Kidney (tissue), 14 donors: ENCODE measurements around the gene SCAMP5. TPM values are rescaled to one million over a fixed set of nuclear protein-coding genes. Genes with fewer than 3 reads are reported as not detected.

Experiments
- DNase-seq, 5 donors: peaks; one replicate each; pipeline ENCODE4 v3.0.0-alpha.2; 2013 to 2020
- FAIRE-seq: peaks from 2 replicates; lab custom pipeline; 2012; peaks lifted over from hg19 to GRCh38; lab: Jason Lieb, UNC
- H3K27ac ChIP-seq, 2 donors: one replicate each; pipeline ENCODE4 v1.7.0; 2013; ENCODE audit warnings: low read depth in 2 of 2, low read length in 2 of 2, inconsistent platforms in 1 of 2
- H3K27me3 ChIP-seq: one replicate; pipeline ENCODE4 v1.7.1; 2013; ENCODE audit warnings: low read length, inconsistent platforms; ENCODE audit not compliant: control insufficient read depth, insufficient read depth
- H3K36me3 ChIP-seq, 3 donors: one replicate each; pipeline versions ENCODE4 v1.7.0 to v1.7.1; 2013; ENCODE audit warnings: low read length in 3 of 3, control low read depth in 1 of 3, inconsistent platforms in 1 of 3; ENCODE audit not compliant: insufficient read depth in 3 of 3, control insufficient read depth in 2 of 3
- H3K4me1 ChIP-seq, 3 donors: one replicate each; pipeline versions ENCODE4 v1.7.0 to v1.7.1; 2013; ENCODE audit warnings: low read length in 3 of 3, inconsistent platforms in 1 of 3, low read depth in 1 of 3; ENCODE audit not compliant: control insufficient read depth in 2 of 3, insufficient read depth in 2 of 3
- H3K4me3 ChIP-seq, 3 donors: one replicate each; pipeline versions ENCODE4 v1.7.0 to v1.8.1; 2013; ENCODE audit warnings: low read length in 3 of 3, control low read depth in 1 of 3, inconsistent platforms in 1 of 3
- H3K9ac ChIP-seq, 3 donors: one replicate each; pipeline versions ENCODE4 v1.7.0 to v1.7.1; 2013; ENCODE audit warnings: low read length in 3 of 3, control low read depth in 1 of 3, inconsistent platforms in 1 of 3
- H3K9me3 ChIP-seq, 3 donors: one replicate each; pipeline versions ENCODE4 v1.7.0 to v1.7.1; 2013; ENCODE audit warnings: low read length in 3 of 3, control low read depth in 1 of 3, inconsistent platforms in 1 of 3; ENCODE audit not compliant: control insufficient read depth in 2 of 3, insufficient read depth in 1 of 3
- CTCF ChIP-seq: IDR thresholded peaks from 3 replicates; pipeline ENCODE4 v1.5.1; 2012; ENCODE audit warnings: mild to moderate bottlenecking, moderate library complexity, borderline replicate concordance; ENCODE audit not compliant: insufficient read depth; ENCODE audit errors: extremely low read depth
- intact Hi-C: fragments of 100-400 bp; cut with DNase I; formaldehyde crosslinking; loops from one replicate; pipeline ENCODE4 v1.11.1; 2022
- polyA plus RNA-seq: library from polyadenylated mRNA; stranded (reverse); fragments of 350-450 nt; fragmentation: Illumina TruSeq; extraction: RNeasy Lipid Tissue Mini Kit (QIAGEN cat#74804); gene quantifications from one replicate; pipeline ENCODE4 v1.2.3, GENCODE V29; 2014; ENCODE audit warnings: low read depth, low replicate concordance; ENCODE audit not compliant: insufficient read depth
- total RNA-seq: library from RNA; stranded (reverse); fragmentation: NEBNext Ultra II Directional; extraction: Animal tissue kit (Norgen Biotek cat#: 25700); gene quantifications from one replicate; pipeline ENCODE4 v1.2.1, GENCODE V29; 2021
- donor health status: control.
- donor health status: control.
- donor health status: control.
- donor health status: control.
- donor health status: control.
- donor health status: DM: yes; HTN: yes; CAD: no.
- donor health status: Normal renal cell carcinoma (clear cell type).

The SCAMP5 gene
- total and polyA plus RNA-seq, 2 donors from 2014 or later = 13.4 to 29.5 TPM

GRCh38 chr15:75067123-75067830, 71.9 kb downstream of the SCAMP5 start:
- H3K9me3 ChIP-seq = no peaks in the 10 kb centered on the region
- no peak overlapping the region for H3K27ac ChIP-seq
- FAIRE-seq = no peak
- no peak for DNase-seq
- no peak for TF ChIP-seq CTCF
- H3K4me1 ChIP-seq = peaks cover 0 to 8% (median 6%) of the 10 kb centered on the region in 3 donors
- H3K36me3 ChIP-seq = no peaks in the 10 kb centered on the region
- no peak overlapping the region for H3K9ac ChIP-seq
- H3K4me3 ChIP-seq = no peak overlapping the region
- intact Hi-C loops = no loop called here
- no peaks in the 10 kb centered on the region for H3K27me3 ChIP-seq

- no peak for TF ChIP-seq CTCF
- Histone ChIP-seq H3K9ac (no peak overlapping the region), H3K4me3 (no peak overlapping the region), H3K36me3 (no peaks in the 10 kb centered on the region), H3K27me3 (no peaks in the 10 kb centered on the region), H3K4me1 (peaks cover 0 to 8% (median 6%) of the 10 kb centered on the region in 3 donors), H3K27ac (no peak overlapping the region), H3K9me3 (no peaks in the 10 kb centered on the region)
- DNase-seq (no peak), FAIRE-seq (no peak)
- intact Hi-C loops = no loop called here
These were observed 73.4 kb downstream of the SCAMP5 start for GRCh38 chr15:75068748-75069147.

- FAIRE-seq = no peak
- no peaks in the 10 kb centered on the region for H3K36me3 ChIP-seq
- no peaks in the 10 kb centered on the region for H3K9me3 ChIP-seq
- no peak for TF ChIP-seq CTCF
- no peak for DNase-seq
- H3K9ac ChIP-seq = no peak overlapping the region
- H3K27me3 ChIP-seq = no peaks in the 10 kb centered on the region
- H3K4me1 ChIP-seq = peaks cover 0 to 6% (median 3%) of the 10 kb centered on the region in 3 donors
- intact Hi-C loops = no loop called here
- no peak overlapping the region for H3K4me3 ChIP-seq
- H3K27ac ChIP-seq = no peak overlapping the region
These were observed 74.0 kb downstream of the SCAMP5 start for GRCh38 chr15:75069301-75069925.
